HG03108 (cell line): ENCODE data around the gene MRGPRX2.

ENCODE experiments used
- ATAC-seq: cut with Tn5 transposase; IDR thresholded peaks from one replicate; pipeline ENCODE4 v1.9.1; 2021; ENCODE audit warnings: moderate library complexity; ENCODE audit not compliant: unreplicated experiment

MRGPRX2 gene

DNA sequence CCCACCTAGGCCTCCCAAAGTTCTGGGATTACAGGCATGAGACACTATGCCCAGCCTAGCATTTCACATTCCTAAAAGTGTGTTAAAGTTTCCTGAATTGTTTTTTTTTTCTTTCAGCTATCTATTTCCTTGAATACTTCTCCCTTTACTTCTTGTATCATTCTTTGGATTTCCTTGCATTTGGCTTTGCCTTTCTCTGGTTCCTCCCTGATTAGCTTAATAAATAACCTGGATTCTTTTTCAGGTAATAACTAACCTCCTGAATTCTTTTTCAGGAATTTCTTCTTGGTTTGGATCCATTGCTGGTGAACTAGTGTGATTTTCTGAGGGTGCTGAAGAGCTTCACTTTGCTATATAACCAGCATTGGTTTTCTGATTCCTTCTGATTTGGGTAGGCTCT is 47.9 kb downstream of the MRGPRX2 start:
- no peak for ATAC-seq
